Embryonic facial prominence (tissue), 1 donor: Measurements from ENCODE around the gene CBLB.

Source experiments
- DNase-seq: peaks from one replicate; pipeline ENCODE4 v3.0.0-alpha.2; 2016; ENCODE audit errors: extremely low spot score

CBLB gene

GRCh38 chr3:105845488-105845887 lies 23.3 kb downstream of the CBLB start:
- DNase-seq: no peak

GRCh38 chr3:105844704-105845103 lies 24.1 kb downstream of the CBLB start:
- no peak for DNase-seq

GRCh38 chr3:105843994-105844393 lies 24.8 kb downstream of the CBLB start:
- no peak for DNase-seq

- DNase-seq: no peak
These were observed 25.9 kb downstream of the CBLB start for GRCh38 chr3:105842943-105843342.

GRCh38 chr3:105842449-105842848 lies 26.4 kb downstream of the CBLB start:
- no peak for DNase-seq

GRCh38 chr3:105837947-105838346 lies 30.9 kb downstream of the CBLB start:
- DNase-seq: no peak

- DNase-seq: no peak
These were observed 31.6 kb downstream of the CBLB start for GRCh38 chr3:105837143-105837740.

GRCh38 chr3:105836533-105836932 lies 32.3 kb downstream of the CBLB start:
- no peak for DNase-seq

GRCh38 chr3:105835606-105836005 lies 33.2 kb downstream of the CBLB start:
- DNase-seq: no peak

GRCh38 chr3:105834768-105835167 lies 34.0 kb downstream of the CBLB start:
- no peak for DNase-seq

- DNase-seq: no peak
These were observed 36.2 kb downstream of the CBLB start for GRCh38 chr3:105832644-105833043.

GRCh38 chr3:105830836-105831235 lies 38.0 kb downstream of the CBLB start:
- DNase-seq: no peak

GRCh38 chr3:105829871-105830622 lies 38.8 kb downstream of the CBLB start:
- DNase-seq: no peak

- DNase-seq: no peak
These were observed 39.6 kb downstream of the CBLB start for GRCh38 chr3:105829229-105829628.

- no peak for DNase-seq
These were observed 40.1 kb downstream of the CBLB start for GRCh38 chr3:105828703-105829102.

- DNase-seq: no peak
These were observed 40.9 kb downstream of the CBLB start for GRCh38 chr3:105827959-105828358.

- DNase-seq: no peak
These were observed 41.8 kb downstream of the CBLB start for GRCh38 chr3:105826778-105827634.

GRCh38 chr3:105824129-105824528 lies 44.7 kb downstream of the CBLB start:
- DNase-seq: no peak

GRCh38 chr3:105823149-105823867 lies 45.5 kb downstream of the CBLB start:
- DNase-seq: no peak

GRCh38 chr3:105822171-105823123 lies 46.4 kb downstream of the CBLB start:
- no peak for DNase-seq

- DNase-seq: no peak
These were observed 47.4 kb downstream of the CBLB start for GRCh38 chr3:105821433-105821832.
